Mucosa of rectum (tissue), 2 donors: Measurements from ENCODE around the gene STMND1.

Experiments
- H3K27ac ChIP-seq, 2 donors: one replicate each; pipeline ENCODE4 v1.7.0; 2013; ENCODE audit warnings: inconsistent platforms in 2 of 2, low read depth in 2 of 2, low read length in 2 of 2
- H3K27me3 ChIP-seq, 2 donors: one replicate each; pipeline ENCODE4 v1.7.0; 2013; ENCODE audit warnings: low read length in 2 of 2; ENCODE audit not compliant: control insufficient read depth in 2 of 2, insufficient read depth in 2 of 2
- H3K36me3 ChIP-seq, 2 donors: one replicate each; pipeline ENCODE4 v1.7.0; 2013; ENCODE audit warnings: low read length in 2 of 2; ENCODE audit not compliant: control insufficient read depth in 2 of 2, insufficient read depth in 2 of 2
- H3K4me1 ChIP-seq, 2 donors: one replicate each; pipeline ENCODE4 v1.7.0; 2013; ENCODE audit warnings: low read length in 2 of 2, mild to moderate bottlenecking in 1 of 2; ENCODE audit not compliant: control insufficient read depth in 2 of 2, insufficient read depth in 2 of 2
- H3K4me3 ChIP-seq, 2 donors: one replicate each; pipeline ENCODE4 v1.7.0; 2013; ENCODE audit warnings: low read length in 2 of 2
- H3K9ac ChIP-seq, 2 donors: one replicate each; pipeline ENCODE4 v1.7.0; 2013; ENCODE audit warnings: low read length in 2 of 2, low read depth in 1 of 2, mild to moderate bottlenecking in 1 of 2
- H3K9me3 ChIP-seq, 2 donors: one replicate each; pipeline ENCODE4 v1.7.0; 2013; ENCODE audit warnings: low read length in 2 of 2; ENCODE audit not compliant: control insufficient read depth in 2 of 2
- donor health status: healthy.
- donor health status: Normal muscosa, but diverticular disease.

STMND1 gene

DNA sequence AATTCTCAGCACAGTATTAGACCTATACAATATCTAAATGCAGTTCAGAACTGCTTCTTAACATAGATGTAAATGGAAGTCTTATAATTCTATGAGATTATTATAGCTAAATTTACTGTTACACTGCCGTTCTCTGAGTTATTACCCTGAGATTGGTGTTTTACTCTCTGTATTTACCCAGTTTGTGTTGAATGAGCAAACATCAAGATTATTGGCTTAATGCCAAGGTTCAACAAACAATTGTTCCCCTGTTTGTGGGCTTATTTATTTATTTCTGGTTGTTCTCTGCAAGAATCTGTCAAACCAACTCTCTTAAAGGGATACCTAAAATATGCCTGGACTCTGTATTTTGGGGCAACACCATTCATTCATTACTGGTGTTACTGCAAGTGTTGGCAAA lies 5.2 kb upstream of the STMND1 start:
- Histone ChIP-seq H3K27ac (no peak overlapping the region), H3K27me3 (no peaks in the 10 kb centered on the region), H3K9ac (no peak overlapping the region), H3K4me3 (no peak overlapping the region), H3K4me1 (peaks cover 0 to under 1% of the 10 kb centered on the region in 2 donors), H3K36me3 (no peaks in the 10 kb centered on the region), H3K9me3 (no peaks in the 10 kb centered on the region)

DNA sequence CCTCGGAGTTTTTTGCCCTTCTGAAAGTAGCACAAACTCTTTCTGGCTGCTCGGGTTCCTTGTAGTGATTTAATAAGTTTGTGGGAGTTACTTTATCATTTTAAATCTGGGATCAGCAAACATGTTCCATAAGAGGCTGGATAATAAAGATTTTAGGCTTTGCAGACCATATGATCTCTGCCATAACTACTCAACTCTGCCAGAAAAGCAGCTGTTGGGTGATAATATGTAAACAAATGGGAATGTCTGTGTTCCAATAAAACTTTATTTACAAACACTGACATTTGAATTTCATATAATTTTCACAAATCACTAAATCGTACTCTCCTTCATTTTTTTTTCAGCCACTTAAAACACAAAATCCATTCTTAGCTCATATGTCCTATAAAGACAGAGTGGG lies 3.9 kb upstream of the STMND1 start:
- no peak overlapping the region for H3K27ac ChIP-seq
- H3K9me3 ChIP-seq = no peaks in the 10 kb centered on the region

DNA sequence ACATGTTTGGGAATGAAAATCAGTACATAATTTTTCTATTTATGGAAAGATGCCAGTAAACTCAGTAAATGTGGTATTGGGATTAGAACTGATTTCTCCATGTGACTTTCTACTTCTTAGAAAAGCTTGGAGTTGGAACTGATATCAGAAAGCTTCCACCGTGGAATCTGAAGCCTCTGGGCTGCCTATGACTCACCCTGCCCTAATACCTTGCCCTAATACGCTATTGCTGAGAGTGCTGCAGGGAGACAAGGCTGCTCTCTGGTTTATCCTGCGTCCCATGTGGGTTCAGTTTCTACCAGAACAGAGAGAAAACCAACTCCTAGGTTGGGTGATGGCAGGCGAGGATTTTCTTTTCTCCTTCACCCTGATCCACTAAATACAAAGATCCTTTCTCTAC lies 3.3 kb upstream of the STMND1 start:
- Histone ChIP-seq H3K9me3 (no peaks in the 10 kb centered on the region), H3K9ac (no peak overlapping the region), H3K4me3 (no peak overlapping the region), H3K27ac (no peak overlapping the region), H3K4me1 (peaks cover 5 to 7% of the 10 kb centered on the region in 2 donors), H3K27me3 (no peaks in the 10 kb centered on the region), H3K36me3 (no peaks in the 10 kb centered on the region)

More for the DNA sequence above, 3.9 kb upstream of the STMND1 start:
- H3K27me3 ChIP-seq = no peaks in the 10 kb centered on the region
- peaks cover 5 to 7% of the 10 kb centered on the region in 2 donors for H3K4me1 ChIP-seq
- no peaks in the 10 kb centered on the region for H3K36me3 ChIP-seq
- no peak overlapping the region for H3K4me3 ChIP-seq
- H3K9ac ChIP-seq = no peak overlapping the region

DNA sequence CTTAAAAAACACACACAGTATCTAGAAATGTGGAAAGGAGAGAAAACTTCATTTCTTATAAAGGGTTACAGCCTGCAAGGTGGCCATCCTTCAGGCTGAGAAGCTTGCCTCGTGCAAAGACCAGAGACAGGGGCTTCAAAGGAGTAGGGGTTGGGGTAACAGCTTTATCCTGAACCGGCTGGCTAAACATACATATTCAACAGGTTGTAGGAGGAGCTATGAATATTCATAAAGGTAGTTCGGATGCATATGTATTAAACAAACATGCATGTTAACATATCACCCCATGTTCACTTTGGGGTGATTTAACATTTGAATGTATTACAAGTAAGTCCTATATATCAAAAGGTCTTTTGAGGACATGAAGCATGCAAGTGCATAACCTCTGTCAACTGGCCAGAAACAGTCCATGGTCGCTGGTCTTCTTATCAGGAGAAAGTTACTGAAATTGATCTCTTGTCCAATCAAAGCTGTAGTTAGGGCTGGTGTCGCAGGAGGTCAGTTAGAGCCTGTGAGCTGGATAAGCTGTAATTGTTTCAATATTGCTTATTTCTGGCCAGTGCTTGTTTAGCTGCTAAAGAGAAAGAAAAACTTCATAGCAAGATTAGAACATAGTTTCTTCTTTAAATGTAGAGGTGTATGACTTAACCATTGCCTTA lies 2.3 kb upstream of the STMND1 start:
- Histone ChIP-seq H3K4me3 (no peak overlapping the region), H3K4me1 (peaks cover 5 to 7% of the 10 kb centered on the region in 2 donors), H3K27ac (no peak overlapping the region), H3K9ac (no peak overlapping the region), H3K27me3 (no peaks in the 10 kb centered on the region), H3K36me3 (no peaks in the 10 kb centered on the region), H3K9me3 (no peaks in the 10 kb centered on the region)

DNA sequence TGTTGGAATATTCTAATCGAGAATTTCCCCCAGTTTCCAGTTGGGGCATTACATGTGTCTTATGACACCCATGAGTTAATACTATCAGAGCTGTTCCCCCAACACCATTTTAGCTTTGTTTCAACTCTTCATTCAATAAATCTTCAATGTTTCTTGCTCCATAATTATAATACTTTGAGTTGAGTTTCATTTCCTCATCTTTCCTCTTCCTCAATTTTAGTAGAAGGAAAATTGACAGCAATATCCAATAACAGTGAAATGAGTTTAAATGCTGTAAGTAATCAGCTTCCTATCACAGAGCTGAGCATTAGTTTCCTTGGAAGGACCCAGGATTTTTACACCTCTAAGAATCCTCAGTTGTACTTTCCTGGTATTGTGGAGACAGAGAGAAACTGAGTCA lies 1.0 kb upstream of the STMND1 start:
- Histone ChIP-seq H3K27me3 (no peaks in the 10 kb centered on the region), H3K4me1 (peaks cover 5 to 7% of the 10 kb centered on the region in 2 donors), H3K36me3 (no peaks in the 10 kb centered on the region), H3K9me3 (no peaks in the 10 kb centered on the region), H3K9ac (no peak overlapping the region), H3K4me3 (peak overlapping the region in 1 of 2 donors; percentile 77), H3K27ac (no peak overlapping the region)

DNA sequence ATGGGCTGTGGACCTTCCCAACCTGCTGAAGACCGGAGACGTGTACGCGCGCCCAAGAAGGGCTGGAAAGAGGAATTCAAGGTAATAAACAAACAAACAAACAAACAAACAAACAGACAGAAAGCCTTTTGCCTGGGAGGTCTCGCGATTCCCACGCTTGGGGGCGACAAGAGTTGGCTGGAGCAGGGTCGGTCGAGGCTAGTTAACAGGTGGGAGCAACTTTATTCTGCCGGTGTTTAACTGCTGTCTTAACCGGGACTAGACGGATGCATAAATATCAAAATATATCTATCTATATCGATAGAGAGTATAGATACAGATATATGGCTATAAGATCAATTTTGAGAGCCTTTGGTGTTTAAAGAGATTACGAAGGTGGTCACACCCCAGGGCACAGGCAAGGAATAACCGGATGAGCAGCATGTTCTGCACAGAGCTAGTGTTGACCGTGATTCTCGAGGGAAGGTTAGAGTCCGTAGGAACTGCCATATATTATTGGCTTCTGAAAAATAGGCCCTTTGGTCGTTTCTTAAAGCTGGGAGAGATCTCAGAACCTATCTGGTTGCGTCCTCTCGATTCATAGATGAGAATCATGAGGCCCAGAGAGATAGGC lies 514 bp downstream of the STMND1 start:
- Histone ChIP-seq H3K4me3 (peak overlapping the region; percentile 64 to 77), H3K9me3 (no peaks in the 10 kb centered on the region), H3K36me3 (no peaks in the 10 kb centered on the region), H3K27ac (peak overlapping the region; percentile 62 to 80), H3K9ac (peak overlapping the region; percentile 56 to 73), H3K4me1 (peaks cover 5 to 7% of the 10 kb centered on the region in 2 donors), H3K27me3 (no peaks in the 10 kb centered on the region)

DNA sequence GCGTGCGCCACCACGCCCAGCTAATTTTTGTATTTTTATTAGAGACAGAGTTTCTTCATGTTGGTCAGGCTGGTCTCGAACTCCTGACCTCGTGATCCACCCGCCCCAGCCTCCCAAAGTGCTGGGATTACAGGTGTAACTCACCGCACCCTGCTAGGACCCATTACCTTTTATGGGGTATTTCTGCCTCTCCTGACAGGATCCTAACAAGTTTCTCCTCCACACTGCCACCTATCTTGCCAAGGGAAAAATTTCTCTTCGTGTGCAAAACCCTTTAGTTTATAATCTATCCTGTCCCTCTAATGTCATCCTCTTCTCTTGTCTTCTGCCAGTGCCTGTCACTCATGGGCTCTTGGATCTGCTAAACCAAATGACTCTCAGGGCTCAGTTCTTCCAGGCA lies 1.9 kb downstream of the STMND1 start:
- H3K27me3 ChIP-seq = no peaks in the 10 kb centered on the region
- H3K9me3 ChIP-seq = no peaks in the 10 kb centered on the region
- H3K27ac ChIP-seq = no peak overlapping the region
- no peak overlapping the region for H3K9ac ChIP-seq
- no peaks in the 10 kb centered on the region for H3K36me3 ChIP-seq
- H3K4me1 ChIP-seq = peaks cover 5 to 7% of the 10 kb centered on the region in 2 donors
- H3K4me3 ChIP-seq = no peak overlapping the region

DNA sequence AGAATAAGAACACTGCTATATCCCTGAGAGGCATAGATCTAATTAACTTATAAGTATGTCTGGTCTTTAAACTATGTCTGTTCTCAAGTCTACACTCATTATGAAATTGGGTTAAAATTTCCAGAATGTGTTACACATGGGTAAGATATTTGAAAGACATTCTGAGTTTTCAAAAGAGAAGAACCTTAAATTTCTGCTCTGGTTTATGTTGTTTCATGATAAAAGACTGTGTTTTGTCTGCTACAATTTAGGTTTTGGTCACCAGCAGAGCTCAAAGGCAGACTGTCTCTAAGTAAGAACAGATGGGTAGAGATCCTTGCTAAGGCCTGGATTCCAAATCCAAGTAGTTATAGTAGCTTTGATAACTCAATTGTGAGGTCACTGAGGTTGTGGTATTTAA lies 6.0 kb downstream of the STMND1 start:
- H3K27ac ChIP-seq = no peak overlapping the region
- H3K9me3 ChIP-seq = no peaks in the 10 kb centered on the region
- H3K4me3 ChIP-seq = no peak overlapping the region
- no peaks in the 10 kb centered on the region for H3K27me3 ChIP-seq
- no peaks in the 10 kb centered on the region for H3K4me1 ChIP-seq
- no peaks in the 10 kb centered on the region for H3K36me3 ChIP-seq
- H3K9ac ChIP-seq = no peak overlapping the region

DNA sequence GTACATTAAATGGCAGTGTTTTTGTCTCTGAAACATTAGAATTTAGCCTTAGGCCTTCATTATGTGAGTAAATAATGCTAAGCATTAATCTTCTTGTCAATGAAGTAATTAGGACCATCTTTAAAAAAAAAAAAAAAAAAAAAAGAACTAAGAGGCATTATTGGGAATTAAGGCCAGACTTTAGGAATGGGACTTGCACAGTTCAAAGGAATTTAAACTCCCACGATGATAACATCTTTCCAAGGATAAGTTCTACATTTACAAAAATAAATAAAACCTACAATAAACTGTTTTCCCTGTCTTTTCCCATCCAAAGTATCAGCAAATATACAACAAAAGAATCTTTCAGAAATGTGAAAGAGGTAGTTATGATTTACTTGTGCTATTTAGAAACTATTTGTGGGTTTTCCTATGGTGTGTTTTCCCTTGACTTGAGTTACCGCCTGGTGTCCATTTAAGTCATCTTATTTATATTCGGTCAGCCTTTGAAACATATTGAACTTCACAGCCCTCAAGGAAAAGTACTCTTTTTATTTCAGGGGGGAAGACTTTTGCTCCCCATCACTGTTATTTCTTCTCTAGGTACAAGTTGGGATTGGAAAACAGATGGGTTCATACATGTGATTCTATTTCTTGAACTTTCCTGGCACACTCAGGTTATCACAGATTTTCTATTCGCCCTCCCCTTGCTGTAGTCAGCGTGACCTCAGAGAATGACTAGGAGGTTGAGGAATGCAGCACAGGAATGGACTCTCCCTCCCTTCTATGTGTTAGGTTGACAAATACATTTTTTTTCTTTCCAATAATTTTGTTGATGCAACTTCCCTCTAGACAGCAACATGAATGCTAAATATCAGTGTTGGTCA lies 13.6 kb downstream of the STMND1 start:
- H3K27me3 ChIP-seq = no peaks in the 10 kb centered on the region
- H3K9ac ChIP-seq = no peak overlapping the region
- no peak overlapping the region for H3K4me3 ChIP-seq
- no peaks in the 10 kb centered on the region for H3K4me1 ChIP-seq
- H3K9me3 ChIP-seq = no peaks in the 10 kb centered on the region
- H3K36me3 ChIP-seq = no peaks in the 10 kb centered on the region
- no peak overlapping the region for H3K27ac ChIP-seq

DNA sequence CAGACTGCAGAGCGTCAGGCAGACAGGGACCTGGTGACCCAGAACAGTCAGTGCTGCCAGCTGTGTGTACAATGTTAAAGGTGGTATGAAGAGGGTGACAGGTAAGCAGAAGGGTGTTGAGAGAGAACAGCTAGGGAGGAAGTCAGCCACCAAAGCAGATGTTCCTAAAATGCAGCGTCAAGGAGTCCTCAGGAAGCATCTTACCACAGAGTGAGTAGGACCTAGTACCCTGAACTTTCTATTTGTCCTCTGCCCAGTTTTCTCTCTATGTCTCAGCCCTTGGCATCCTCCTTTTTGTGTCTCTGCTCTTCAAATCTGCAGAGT lies 14.2 kb downstream of the STMND1 start:
- H3K9ac ChIP-seq = no peak overlapping the region
- H3K4me3 ChIP-seq = no peak overlapping the region
- H3K27ac ChIP-seq = no peak overlapping the region
- H3K36me3 ChIP-seq = no peaks in the 10 kb centered on the region
- H3K4me1 ChIP-seq = no peaks in the 10 kb centered on the region
- no peaks in the 10 kb centered on the region for H3K9me3 ChIP-seq
- H3K27me3 ChIP-seq = no peaks in the 10 kb centered on the region
